MM.1S (cell line): ENCODE results near the gene ZKSCAN7.

Experiments used
- EZH2 ChIP-seq: fragments of 300-600 bp; sonication (generic); optimal IDR thresholded peaks from 2 replicates; pipeline ENCODE3; 2017; ENCODE audit warnings: low read depth, mild to moderate bottlenecking, antibody characterized with exemption, low read length, mixed read lengths
- EZH2phosphoT487 ChIP-seq: fragments of 300-600 bp; sonication (generic); IDR thresholded peaks from 2 replicates; pipeline ENCODE4 v1.6.1; 2018; ENCODE audit warnings: antibody characterized with exemption, low read length
- TF ChIP-seq, protein P1 (sequence below): fragments of 300-600 bp; sonication (generic); IDR thresholded peaks from 2 replicates; pipeline ENCODE4 v1.5.1; 2016; ENCODE audit warnings: antibody characterized with exemption, low read length, mixed read lengths

DNA sequence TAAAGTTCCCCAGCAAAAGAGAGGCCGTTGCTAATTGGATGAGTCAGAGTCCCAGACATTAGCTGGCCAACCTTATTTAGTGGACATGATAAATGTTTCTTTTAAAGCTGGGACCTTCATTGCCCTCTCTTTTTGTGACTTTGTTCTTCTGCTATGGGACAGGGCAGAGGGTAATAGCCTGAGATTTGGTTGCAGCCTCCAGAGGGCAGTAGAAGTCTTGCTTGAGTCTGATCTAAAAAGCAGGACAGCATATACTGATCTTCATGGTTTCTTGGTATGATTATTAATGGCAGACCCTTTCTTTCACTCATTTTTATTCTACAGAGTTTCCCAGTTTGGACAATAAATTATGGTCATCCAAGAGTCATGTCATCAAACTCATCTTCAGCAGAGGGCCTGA, 25.1 kb upstream of the ZKSCAN7 start:
- TF ChIP-seq, protein P1, sequence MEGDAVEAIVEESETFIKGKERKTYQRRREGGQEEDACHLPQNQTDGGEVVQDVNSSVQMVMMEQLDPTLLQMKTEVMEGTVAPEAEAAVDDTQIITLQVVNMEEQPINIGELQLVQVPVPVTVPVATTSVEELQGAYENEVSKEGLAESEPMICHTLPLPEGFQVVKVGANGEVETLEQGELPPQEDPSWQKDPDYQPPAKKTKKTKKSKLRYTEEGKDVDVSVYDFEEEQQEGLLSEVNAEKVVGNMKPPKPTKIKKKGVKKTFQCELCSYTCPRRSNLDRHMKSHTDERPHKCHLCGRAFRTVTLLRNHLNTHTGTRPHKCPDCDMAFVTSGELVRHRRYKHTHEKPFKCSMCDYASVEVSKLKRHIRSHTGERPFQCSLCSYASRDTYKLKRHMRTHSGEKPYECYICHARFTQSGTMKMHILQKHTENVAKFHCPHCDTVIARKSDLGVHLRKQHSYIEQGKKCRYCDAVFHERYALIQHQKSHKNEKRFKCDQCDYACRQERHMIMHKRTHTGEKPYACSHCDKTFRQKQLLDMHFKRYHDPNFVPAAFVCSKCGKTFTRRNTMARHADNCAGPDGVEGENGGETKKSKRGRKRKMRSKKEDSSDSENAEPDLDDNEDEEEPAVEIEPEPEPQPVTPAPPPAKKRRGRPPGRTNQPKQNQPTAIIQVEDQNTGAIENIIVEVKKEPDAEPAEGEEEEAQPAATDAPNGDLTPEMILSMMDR, result peak; percentile 50
- TF ChIP-seq EZH2phosphoT487, result no peak
- TF ChIP-seq EZH2, result no peak
